A549 (cell line): Measurements from ENCODE around the gene RAPGEF2. TPM values are rescaled to one million over a fixed set of nuclear protein-coding genes. Genes with fewer than 3 reads are reported as not detected.

Source experiments
- ATAC-seq, 2 experiments: fragments of 200-7000 bp in 1 of 2; fragments of >200 bp in 1 of 2; cut with Nextera tagmentation in 1 of 2; cut with Tn5 transposase in 1 of 2; 3 replicates each; pipeline versions ENCODE4 v1.8.0 to v1.9.1; 2018 to 2020; ENCODE audit warnings: mild to moderate bottlenecking in 1 of 2, moderate library complexity in 1 of 2
- CTCF ChIA-PET: fragments of 300-600 bp; sonication (Branson Sonifier 250); formaldehyde crosslinking; extraction: SDS; loops from one replicate; lab custom pipeline; 2021; ENCODE audit warnings: antibody characterized with exemption, inconsistent platforms; lab: Yijun Ruan, JAX
- POLR2A ChIA-PET: fragments of 350-600 bp; formaldehyde crosslinking; extraction: SDS; loops from one replicate; lab custom pipeline; 2021; ENCODE audit warnings: antibody characterized with exemption, inconsistent platforms; lab: Yijun Ruan, JAX
- DNase-seq, 2 experiments: peaks; one replicate each; pipeline versions ENCODE4 v3.0.0 to v3.0.0-alpha.2; 2011 to 2016; ENCODE audit warnings: low read depth in 1 of 2, low spot score in 1 of 2
- FAIRE-seq: peaks from 2 replicates; lab custom pipeline; 2011; peaks lifted over from hg19 to GRCh38; lab: Jason Lieb, UNC
- H3K27ac ChIP-seq, 2 experiments: fragments of >200 bp; sonication (Bioruptor Twin); formaldehyde crosslinking; 3 replicates each; pipeline ENCODE4 v1.5.1; 2016 to 2017
- H3K4me1 ChIP-seq: fragments of >200 bp; sonication (Bioruptor Twin); formaldehyde crosslinking; 3 replicates; pipeline ENCODE4 v1.6.1; 2016
- H3K4me2 ChIP-seq: fragments of >200 bp; sonication (Bioruptor Twin); formaldehyde crosslinking; 3 replicates; pipeline ENCODE4 v1.6.1; 2016
- H3K4me3 ChIP-seq: fragments of >200 bp; sonication (Bioruptor Twin); formaldehyde crosslinking; 3 replicates; pipeline ENCODE4 v1.5.1; 2016
- H3K9me3 ChIP-seq: fragments of >200 bp; sonication (Bioruptor Twin); formaldehyde crosslinking; 3 replicates; pipeline ENCODE4 v1.6.1; 2016
- CHD2 ChIP-seq: fragments of 150-350 bp; IDR thresholded peaks from 2 replicates; pipeline ENCODE4 v1.6.1; 2014; ENCODE audit warnings: low read length; ENCODE audit not compliant: partially characterized antibody
- EHMT2 ChIP-seq: fragments of 200-600 bp; sonication (generic); IDR thresholded peaks from 2 replicates; pipeline ENCODE4 v1.6.1; 2016; ENCODE audit warnings: antibody characterized with exemption, low read depth, mild to moderate bottlenecking, moderate library complexity
- FOSB ChIP-seq: fragments of 250-450 bp; sonication (Bioruptor Pico); IDR thresholded peaks from 2 replicates; pipeline ENCODE4 v1.5.0; 2020; ENCODE audit warnings: mild to moderate bottlenecking, moderate library complexity
- FOSL2 ChIP-seq, 2 experiments: fragments of 450-650 bp in 1 of 2; fragments of >200 bp in 1 of 2; sonication (Bioruptor Twin) in 1 of 2; formaldehyde crosslinking; IDR thresholded peaks; 2 replicates each; pipeline versions ENCODE4 v1.5.0 to v1.6.1; 2016 to 2020; ENCODE audit warnings: mild to moderate bottlenecking in 1 of 2, moderate library complexity in 1 of 2
- HOXB13 ChIP-seq: fragments of 250-450 bp; sonication (Bioruptor Pico); IDR thresholded peaks from 2 replicates; pipeline ENCODE4 v1.5.0; 2020; ENCODE audit warnings: low read depth, mild to moderate bottlenecking, moderate library complexity
- JUN ChIP-seq, 2 experiments: fragments of >200 bp; sonication (Bioruptor Twin); formaldehyde crosslinking; IDR thresholded peaks; 2 replicates in 1 of 2; 3 replicates in 1 of 2; pipeline ENCODE4 v1.6.1; 2016 to 2017
- KDM5A ChIP-seq: fragments of 200-600 bp; sonication (generic); IDR thresholded peaks from 2 replicates; pipeline ENCODE4 v1.6.1; 2016; ENCODE audit warnings: antibody characterized with exemption, mild to moderate bottlenecking
- PHF8 ChIP-seq: fragments of 200-600 bp; sonication (generic); IDR thresholded peaks from 2 replicates; pipeline ENCODE4 v1.6.1; 2016; ENCODE audit warnings: low read depth, mild to moderate bottlenecking, antibody characterized with exemption, moderate library complexity, borderline replicate concordance
- POLR2AphosphoS2 ChIP-seq: conservative IDR thresholded peaks from 2 replicates; pipeline ENCODE4 v1.6.1; 2012; ENCODE audit warnings: low read length, improper control_type of control experiment, inconsistent platforms
- RAD21 ChIP-seq, 2 experiments: fragments of >200 bp in 1 of 2; sonication (Bioruptor Twin) in 1 of 2; formaldehyde crosslinking in 1 of 2; IDR thresholded peaks in 1 of 2; conservative IDR thresholded peaks in 1 of 2; 2 replicates in 1 of 2; 3 replicates in 1 of 2; pipeline ENCODE4 v1.6.1; 2012 to 2018; ENCODE audit warnings: inconsistent platforms in 1 of 2
- RARB ChIP-seq: fragments of 250-450 bp; sonication (Bioruptor Pico); IDR thresholded peaks from 2 replicates; pipeline ENCODE4 v1.8.0; 2021; ENCODE audit warnings: mild to moderate bottlenecking, moderate library complexity
- SREBF2 ChIP-seq: fragments of 450-650 bp; IDR thresholded peaks from 2 replicates; pipeline ENCODE4 v1.6.1; 2014; ENCODE audit warnings: mild to moderate bottlenecking, moderate library complexity
- TP53 ChIP-seq: fragments of 250-450 bp; sonication (Bioruptor Pico); IDR thresholded peaks from 2 replicates; pipeline ENCODE4 v1.5.0; 2021; ENCODE audit warnings: mild to moderate bottlenecking, moderate library complexity
- ZC3H11A ChIP-seq: fragments of 450-650 bp; IDR thresholded peaks from 2 replicates; pipeline ENCODE4 v1.6.1; 2014; ENCODE audit warnings: antibody characterized with exemption, mild to moderate bottlenecking
- ZFP36 ChIP-seq: fragments of 450-650 bp; IDR thresholded peaks from 2 replicates; pipeline ENCODE4 v1.6.1; 2014; ENCODE audit warnings: borderline replicate concordance; ENCODE audit not compliant: partially characterized antibody
- WGBS: methylation state at CpG from one replicate; pipeline ENCODE4 v1.1.6; 2017; ENCODE audit errors: missing lambda C conversion rate; 5-methylcytosine and 5-hydroxymethylcytosine counted together
- polyA plus RNA-seq, 4 experiments: library from polyadenylated mRNA; depleted of rRNA in 3 of 4; stranded (reverse); fragments of >200 nt; fragmentation: RNase III in 1 of 4; extraction: RNeasy Plus Mini Kit Qiagen cat#74134 plus additional on column Dnase treatment in 1 of 4; gene quantifications; 2 replicates in 3 of 4; 3 replicates in 1 of 4; pipeline ENCODE4 v1.2.3, GENCODE V29; 2011 to 2017
- TF ChIP-seq, protein P1 (sequence below): fragments of 450-650 bp; IDR thresholded peaks from 2 replicates; pipeline ENCODE4 v1.6.1; 2014; ENCODE audit warnings: antibody characterized with exemption
- TF ChIP-seq, protein P2 (sequence below): fragments of 250-450 bp; sonication (Bioruptor Pico); IDR thresholded peaks from 2 replicates; pipeline ENCODE4 v1.5.0; 2020; ENCODE audit warnings: low read depth, mild to moderate bottlenecking, moderate library complexity
- TF ChIP-seq, protein P3 (sequence below): fragments of 250-450 bp; sonication (Bioruptor Pico); IDR thresholded peaks from 2 replicates; pipeline ENCODE4 v1.5.0; 2021; ENCODE audit warnings: mild to moderate bottlenecking, moderate library complexity, borderline replicate concordance
- TF ChIP-seq, protein P4 (sequence below): IDR thresholded peaks from 2 replicates; pipeline ENCODE4 v1.6.1; 2012
- TF ChIP-seq, protein P5 (sequence below): fragments of >200 bp; sonication (Bioruptor Twin); formaldehyde crosslinking; IDR thresholded peaks from 3 replicates; pipeline ENCODE4 v1.5.1; 2016
- TF ChIP-seq, protein P6 (sequence below): fragments of 150-350 bp; IDR thresholded peaks from 2 replicates; pipeline ENCODE4 v1.6.1; 2014; ENCODE audit warnings: low read depth, mild to moderate bottlenecking, low read length
- TF ChIP-seq, protein P7 (sequence below): fragments of >200 bp; sonication (Bioruptor Twin); formaldehyde crosslinking; IDR thresholded peaks from 2 replicates; pipeline ENCODE4 v1.6.1; 2016
- TF ChIP-seq, protein P8 (sequence below): IDR thresholded peaks from 2 replicates; pipeline ENCODE4 v1.6.1; 2012; ENCODE audit warnings: low read depth, borderline replicate concordance

The RAPGEF2 gene
- polyA plus RNA-seq, 2 of the 4 experiments (the other 2 are of a cell fraction), result 10.7 to 31.8 TPM

DNA sequence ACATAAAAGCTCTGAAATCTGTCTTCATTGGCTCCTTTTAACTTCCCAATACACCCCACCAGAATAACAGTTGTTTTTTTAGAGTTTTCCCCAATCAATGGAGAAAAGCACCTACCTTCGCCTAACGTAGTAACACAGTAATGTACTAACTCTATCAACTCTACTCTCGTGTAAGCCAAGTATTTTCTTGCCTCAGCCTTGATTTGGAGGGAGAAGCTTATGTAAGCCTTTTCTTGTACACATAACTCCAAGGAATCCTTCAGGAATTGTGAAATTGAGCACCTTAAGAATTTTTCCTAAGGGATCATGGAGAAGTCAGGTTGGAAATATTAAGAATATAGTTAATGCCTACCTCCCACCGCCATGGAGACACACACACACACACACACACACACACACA, 181.2 kb downstream of the RAPGEF2 start (continued):
- TF ChIP-seq, protein P1, sequence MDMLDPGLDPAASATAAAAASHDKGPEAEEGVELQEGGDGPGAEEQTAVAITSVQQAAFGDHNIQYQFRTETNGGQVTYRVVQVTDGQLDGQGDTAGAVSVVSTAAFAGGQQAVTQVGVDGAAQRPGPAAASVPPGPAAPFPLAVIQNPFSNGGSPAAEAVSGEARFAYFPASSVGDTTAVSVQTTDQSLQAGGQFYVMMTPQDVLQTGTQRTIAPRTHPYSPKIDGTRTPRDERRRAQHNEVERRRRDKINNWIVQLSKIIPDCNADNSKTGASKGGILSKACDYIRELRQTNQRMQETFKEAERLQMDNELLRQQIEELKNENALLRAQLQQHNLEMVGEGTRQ, result no peak

DNA sequence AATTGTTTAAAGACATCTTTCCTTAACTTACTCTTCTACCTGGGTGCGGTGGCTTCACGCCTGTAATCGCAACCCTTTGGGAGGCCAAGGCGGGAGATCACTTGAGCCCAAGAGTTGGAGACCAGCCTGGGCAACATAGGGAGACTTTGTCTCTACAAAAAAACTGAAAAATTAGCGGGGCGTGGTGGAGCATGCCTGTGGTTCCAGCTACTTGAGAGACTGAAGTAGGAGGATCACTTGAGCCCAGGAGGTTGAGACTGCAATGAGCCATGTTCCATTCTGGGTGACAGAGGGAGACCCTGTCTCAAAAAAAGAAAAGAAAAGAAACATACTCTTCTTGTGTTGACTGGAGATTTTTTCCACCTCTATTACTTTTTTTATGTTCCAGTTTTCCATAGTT, 181.9 kb downstream of the RAPGEF2 start:
- FAIRE-seq (no peak), ATAC-seq (no peak), DNase-seq (no peak)
- peak overlapping the region; percentile 85 for H3K4me2 ChIP-seq
- H3K9me3 ChIP-seq, result no peaks in the 10 kb centered on the region
- H3K4me1 ChIP-seq, result peaks cover 50% of the 10 kb centered on the region
- peak overlapping the region; percentile 73; a peak in 5 of 6 replicates for H3K27ac ChIP-seq
- H3K4me3 ChIP-seq, result no peak overlapping the region
- ChIA-PET CTCF (no interaction called here), POLR2A (no interaction called here)
- no peak for TF ChIP-seq ZC3H11A
- TF ChIP-seq, protein P2, sequence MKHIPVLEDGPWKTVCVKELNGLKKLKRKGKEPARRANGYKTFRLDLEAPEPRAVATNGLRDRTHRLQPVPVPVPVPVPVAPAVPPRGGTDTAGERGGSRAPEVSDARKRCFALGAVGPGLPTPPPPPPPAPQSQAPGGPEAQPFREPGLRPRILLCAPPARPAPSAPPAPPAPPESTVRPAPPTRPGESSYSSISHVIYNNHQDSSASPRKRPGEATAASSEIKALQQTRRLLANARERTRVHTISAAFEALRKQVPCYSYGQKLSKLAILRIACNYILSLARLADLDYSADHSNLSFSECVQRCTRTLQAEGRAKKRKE (CRISPR knock-in tag), result no peak
- TF ChIP-seq JUN (IDR thresholded peaks at IDR 0.05), result no peak
- TF ChIP-seq TP53 (CRISPR knock-in tag), result no peak
- no peak for TF ChIP-seq HOXB13 (CRISPR knock-in tag)
- TF ChIP-seq, protein P3, sequence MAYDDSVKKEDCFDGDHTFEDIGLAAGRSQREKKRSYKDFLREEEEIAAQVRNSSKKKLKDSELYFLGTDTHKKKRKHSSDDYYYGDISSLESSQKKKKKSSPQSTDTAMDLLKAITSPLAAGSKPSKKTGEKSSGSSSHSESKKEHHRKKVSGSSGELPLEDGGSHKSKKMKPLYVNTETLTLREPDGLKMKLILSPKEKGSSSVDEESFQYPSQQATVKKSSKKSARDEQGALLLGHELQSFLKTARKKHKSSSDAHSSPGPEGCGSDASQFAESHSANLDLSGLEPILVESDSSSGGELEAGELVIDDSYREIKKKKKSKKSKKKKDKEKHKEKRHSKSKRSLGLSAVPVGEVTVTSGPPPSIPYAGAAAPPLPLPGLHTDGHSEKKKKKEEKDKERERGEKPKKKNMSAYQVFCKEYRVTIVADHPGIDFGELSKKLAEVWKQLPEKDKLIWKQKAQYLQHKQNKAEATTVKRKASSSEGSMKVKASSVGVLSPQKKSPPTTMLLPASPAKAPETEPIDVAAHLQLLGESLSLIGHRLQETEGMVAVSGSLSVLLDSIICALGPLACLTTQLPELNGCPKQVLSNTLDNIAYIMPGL (CRISPR knock-in tag), result no peak
- TF ChIP-seq, protein P4, sequence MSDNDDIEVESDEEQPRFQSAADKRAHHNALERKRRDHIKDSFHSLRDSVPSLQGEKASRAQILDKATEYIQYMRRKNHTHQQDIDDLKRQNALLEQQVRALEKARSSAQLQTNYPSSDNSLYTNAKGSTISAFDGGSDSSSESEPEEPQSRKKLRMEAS, result no peak
- TF ChIP-seq ZFP36, result no peak
- TF ChIP-seq, protein P5, sequence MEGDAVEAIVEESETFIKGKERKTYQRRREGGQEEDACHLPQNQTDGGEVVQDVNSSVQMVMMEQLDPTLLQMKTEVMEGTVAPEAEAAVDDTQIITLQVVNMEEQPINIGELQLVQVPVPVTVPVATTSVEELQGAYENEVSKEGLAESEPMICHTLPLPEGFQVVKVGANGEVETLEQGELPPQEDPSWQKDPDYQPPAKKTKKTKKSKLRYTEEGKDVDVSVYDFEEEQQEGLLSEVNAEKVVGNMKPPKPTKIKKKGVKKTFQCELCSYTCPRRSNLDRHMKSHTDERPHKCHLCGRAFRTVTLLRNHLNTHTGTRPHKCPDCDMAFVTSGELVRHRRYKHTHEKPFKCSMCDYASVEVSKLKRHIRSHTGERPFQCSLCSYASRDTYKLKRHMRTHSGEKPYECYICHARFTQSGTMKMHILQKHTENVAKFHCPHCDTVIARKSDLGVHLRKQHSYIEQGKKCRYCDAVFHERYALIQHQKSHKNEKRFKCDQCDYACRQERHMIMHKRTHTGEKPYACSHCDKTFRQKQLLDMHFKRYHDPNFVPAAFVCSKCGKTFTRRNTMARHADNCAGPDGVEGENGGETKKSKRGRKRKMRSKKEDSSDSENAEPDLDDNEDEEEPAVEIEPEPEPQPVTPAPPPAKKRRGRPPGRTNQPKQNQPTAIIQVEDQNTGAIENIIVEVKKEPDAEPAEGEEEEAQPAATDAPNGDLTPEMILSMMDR, result no peak
- WGBS, result 88% methylated on average over 6 of the region's 6 CpGs

DNA sequence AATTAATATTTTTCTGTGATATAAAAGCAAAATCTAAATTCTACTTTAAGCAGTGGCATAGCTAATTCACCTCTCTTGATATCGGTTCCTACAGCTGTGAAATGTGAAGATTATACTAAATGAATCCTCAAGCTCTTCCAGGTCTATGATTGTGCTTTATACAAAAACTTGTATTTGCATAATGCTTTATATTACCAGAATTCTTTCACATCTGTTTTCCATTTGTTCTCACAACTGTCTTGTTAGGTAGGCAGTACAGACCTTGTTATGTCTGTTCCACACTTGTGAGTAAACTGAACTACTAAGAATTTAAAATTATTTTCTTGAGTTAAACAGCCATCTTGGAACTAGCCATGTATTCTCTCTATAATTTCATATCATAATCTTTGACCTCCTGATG, 184.9 kb downstream of the RAPGEF2 start:
- POLR2A ChIA-PET, result no interaction called here
- DNase-seq, result no peak
- Histone ChIP-seq H3K4me3 (no peak overlapping the region), H3K9me3 (no peaks in the 10 kb centered on the region), H3K4me2 (no peak overlapping the region), H3K4me1 (peaks cover 50% of the 10 kb centered on the region), H3K27ac (no peak overlapping the region)
- CTCF ChIA-PET, result no interaction called here
- no peak for ATAC-seq
- WGBS, result 93% methylated on average over 1 of the region's 1 CpG
- TF ChIP-seq KDM5A (no peak), TP53 (CRISPR knock-in tag) (no peak), POLR2AphosphoS2 (no peak), CHD2 (no peak), RARB (CRISPR knock-in tag) (no peak), SREBF2 (no peak), EHMT2 (no peak), PHF8 (no peak), FOSL2 (IDR thresholded peaks at IDR 0.05) (no peak), FOSL2 (CRISPR knock-in tag; IDR thresholded peaks at IDR 0.05) (no peak), FOSB (CRISPR knock-in tag) (no peak), RAD21 (conservative IDR thresholded peaks at IDR 0.05 in 1 of 2, IDR thresholded peaks at IDR 0.05 in 1 of 2) (no peak)
- TF ChIP-seq, protein P6, sequence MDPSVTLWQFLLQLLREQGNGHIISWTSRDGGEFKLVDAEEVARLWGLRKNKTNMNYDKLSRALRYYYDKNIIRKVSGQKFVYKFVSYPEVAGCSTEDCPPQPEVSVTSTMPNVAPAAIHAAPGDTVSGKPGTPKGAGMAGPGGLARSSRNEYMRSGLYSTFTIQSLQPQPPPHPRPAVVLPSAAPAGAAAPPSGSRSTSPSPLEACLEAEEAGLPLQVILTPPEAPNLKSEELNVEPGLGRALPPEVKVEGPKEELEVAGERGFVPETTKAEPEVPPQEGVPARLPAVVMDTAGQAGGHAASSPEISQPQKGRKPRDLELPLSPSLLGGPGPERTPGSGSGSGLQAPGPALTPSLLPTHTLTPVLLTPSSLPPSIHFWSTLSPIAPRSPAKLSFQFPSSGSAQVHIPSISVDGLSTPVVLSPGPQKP, result no peak
- TF ChIP-seq, protein P7, sequence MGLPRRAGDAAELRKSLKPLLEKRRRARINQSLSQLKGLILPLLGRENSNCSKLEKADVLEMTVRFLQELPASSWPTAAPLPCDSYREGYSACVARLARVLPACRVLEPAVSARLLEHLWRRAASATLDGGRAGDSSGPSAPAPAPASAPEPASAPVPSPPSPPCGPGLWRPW, result no peak
- TF ChIP-seq, protein P8, sequence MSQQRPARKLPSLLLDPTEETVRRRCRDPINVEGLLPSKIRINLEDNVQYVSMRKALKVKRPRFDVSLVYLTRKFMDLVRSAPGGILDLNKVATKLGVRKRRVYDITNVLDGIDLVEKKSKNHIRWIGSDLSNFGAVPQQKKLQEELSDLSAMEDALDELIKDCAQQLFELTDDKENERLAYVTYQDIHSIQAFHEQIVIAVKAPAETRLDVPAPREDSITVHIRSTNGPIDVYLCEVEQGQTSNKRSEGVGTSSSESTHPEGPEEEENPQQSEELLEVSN, result no peak
- TF ChIP-seq, protein P5, result no peak
- FAIRE-seq, result no peak
